Measurements from ENCODE around the gene VEGFB.
A peak's percentile ranks its signal among the peaks of the same experiment; 100 is the strongest.

The VEGFB gene

DNA sequence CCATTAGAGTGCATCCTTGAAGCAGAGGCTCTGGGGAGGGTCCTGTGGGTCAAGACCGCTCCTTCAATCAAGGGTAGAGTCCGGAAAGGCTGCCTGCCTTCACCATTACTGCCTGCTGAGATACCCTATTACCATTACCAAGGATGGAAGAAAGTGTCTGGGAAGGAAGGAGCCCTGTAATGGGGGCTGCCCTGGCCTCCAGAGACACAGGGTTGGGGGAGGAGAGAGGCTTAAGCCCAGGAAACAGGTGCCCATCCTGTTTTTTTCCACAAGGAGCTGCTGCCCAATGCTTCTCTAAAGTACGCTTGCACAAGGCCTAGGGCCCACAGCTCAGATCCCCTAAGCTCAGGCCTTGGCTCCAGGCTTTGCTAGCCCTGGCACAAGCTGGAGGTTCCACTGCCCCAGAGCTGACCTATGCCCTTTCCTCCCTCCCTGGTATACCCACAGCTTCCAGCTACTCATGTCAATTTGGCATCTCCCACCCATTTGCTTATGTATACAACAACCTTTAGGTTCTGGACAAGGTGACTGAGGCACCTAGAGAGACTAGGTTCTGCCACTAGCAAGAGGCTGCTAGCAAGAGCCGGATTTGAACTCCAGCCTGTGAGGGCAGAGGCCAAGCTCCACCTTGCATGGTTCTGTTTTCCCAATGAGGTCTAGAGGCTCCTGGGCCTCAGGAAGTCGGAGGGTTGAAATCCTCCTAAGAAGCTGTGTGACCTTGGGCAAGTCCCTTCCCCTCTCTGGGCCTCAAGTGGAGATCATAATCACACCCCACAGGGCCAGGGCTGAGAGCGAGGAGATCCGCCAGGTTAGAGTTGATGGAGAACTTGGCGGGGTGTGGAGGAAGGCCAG lies 15.4 kb downstream of the VEGFB start:
- H3K4me3 ChIP-seq (ENCODE audit: control insufficient read depth, low read depth, low read length): no peak overlapping the region
- DNase-seq (ENCODE audit: low read depth): no peak
- TF ChIP-seq, protein P1, sequence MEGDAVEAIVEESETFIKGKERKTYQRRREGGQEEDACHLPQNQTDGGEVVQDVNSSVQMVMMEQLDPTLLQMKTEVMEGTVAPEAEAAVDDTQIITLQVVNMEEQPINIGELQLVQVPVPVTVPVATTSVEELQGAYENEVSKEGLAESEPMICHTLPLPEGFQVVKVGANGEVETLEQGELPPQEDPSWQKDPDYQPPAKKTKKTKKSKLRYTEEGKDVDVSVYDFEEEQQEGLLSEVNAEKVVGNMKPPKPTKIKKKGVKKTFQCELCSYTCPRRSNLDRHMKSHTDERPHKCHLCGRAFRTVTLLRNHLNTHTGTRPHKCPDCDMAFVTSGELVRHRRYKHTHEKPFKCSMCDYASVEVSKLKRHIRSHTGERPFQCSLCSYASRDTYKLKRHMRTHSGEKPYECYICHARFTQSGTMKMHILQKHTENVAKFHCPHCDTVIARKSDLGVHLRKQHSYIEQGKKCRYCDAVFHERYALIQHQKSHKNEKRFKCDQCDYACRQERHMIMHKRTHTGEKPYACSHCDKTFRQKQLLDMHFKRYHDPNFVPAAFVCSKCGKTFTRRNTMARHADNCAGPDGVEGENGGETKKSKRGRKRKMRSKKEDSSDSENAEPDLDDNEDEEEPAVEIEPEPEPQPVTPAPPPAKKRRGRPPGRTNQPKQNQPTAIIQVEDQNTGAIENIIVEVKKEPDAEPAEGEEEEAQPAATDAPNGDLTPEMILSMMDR (IDR thresholded peaks at IDR 0.05; ENCODE audit: control insufficient read depth, insufficient read depth, low read depth, low read length, missing control alignments): no peak

DNA sequence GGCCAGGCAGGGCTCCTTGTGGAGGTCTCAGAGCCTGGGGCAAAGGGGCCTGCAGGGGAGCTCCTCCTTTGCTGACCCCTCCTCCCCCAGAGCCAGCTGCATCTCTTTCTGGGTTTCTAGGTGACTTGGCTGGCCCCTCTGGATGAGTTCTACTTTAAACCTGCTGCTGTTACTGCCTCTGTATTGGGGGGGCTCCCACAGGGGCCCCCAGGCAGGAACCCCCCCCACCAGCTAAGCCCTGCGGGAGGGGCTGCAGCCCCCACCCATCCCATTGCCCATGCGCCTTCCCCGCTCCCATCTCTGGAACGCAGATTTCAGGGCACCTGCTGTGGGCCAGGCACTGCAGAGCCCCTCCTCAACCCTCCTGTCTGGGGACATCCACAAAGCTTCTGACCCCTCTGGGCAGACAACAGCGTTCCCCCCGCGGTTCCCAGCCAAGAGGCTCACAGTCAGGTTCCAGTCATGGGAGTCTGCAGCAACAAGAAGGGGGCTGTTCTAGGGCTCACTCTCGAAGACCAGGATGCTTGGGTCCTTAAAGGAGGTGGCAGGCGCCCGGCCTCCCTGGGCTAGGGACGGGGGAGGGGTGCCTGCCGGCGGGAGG lies 16.1 kb downstream of the VEGFB start:
- DNase-seq (ENCODE audit: low read depth): no peak
- TF ChIP-seq, protein P1 (IDR thresholded peaks at IDR 0.05; ENCODE audit: control insufficient read depth, insufficient read depth, low read depth, low read length, missing control alignments): no peak
- peak overlapping the region; percentile 66 for H3K4me3 ChIP-seq (ENCODE audit: control insufficient read depth, low read depth, low read length)

DNA sequence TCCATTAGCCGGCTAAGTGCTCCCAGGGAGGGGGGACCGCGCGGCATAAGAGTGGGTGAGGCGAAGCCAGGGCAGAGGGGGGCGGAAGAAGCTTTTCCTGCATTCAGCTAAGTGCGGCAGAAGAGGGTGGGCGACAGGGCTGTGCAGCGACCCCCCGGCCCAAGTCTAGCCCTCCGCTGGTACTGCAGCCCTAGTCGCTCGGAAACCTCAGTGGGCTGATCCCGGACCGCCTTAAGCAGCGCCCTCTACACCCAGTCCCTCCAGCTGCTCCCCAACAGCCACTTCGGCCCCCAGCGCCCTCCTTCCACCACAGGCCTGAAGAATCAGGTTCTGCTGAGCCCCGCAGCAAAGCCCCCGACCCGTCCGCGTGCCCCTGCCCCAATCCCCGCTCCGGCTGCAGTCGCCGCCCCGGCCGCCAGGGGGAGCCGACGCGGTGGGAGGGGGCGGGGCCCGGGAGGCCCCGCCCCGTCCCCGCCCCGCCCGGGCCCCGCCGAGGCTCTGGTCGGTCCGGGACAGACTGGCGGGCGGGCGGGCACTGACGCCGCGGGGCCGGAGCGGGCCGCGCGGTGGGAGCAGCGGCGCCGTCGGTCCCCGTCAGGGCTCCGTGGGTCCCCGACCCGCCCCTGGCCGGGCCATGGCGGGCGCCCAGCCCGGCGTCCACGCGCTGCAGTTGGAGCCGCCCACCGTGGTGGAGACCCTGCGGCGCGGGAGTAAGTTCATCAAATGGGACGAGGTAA lies 16.8 kb downstream of the VEGFB start, which contains the start of gene PLCB3:
Gene PLCB3, plus strand, starts transcription at position 515 of the 737 bp plus-strand sequence. Its CDS starts 120 bp downstream, at position 635.
- no peak for DNase-seq (ENCODE audit: low read depth)
- TF ChIP-seq, protein P1 (IDR thresholded peaks at IDR 0.05; ENCODE audit: control insufficient read depth, insufficient read depth, low read depth, low read length, missing control alignments): peak; percentile 50
- H3K4me3 ChIP-seq (ENCODE audit: control insufficient read depth, low read depth, low read length): peak within 1 kb of the TSS; percentile 92

DNA sequence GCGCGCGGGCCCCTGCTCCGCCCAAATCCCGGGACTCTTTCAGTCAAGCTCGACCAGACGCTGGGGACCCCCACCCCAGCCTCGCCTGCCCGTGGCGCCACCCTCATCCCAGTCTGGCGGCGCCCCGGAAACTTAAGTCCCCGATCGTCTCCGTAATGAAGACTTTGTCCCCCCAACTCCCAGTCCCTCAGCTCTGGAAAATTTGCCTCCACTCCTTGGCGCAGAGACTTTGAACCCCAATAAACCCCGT lies 17.3 kb downstream of the VEGFB start:
- peak overlapping the region; percentile 92 for H3K4me3 ChIP-seq (ENCODE audit: control insufficient read depth, low read depth, low read length)
- no peak for DNase-seq (ENCODE audit: low read depth)
- TF ChIP-seq, protein P1 (IDR thresholded peaks at IDR 0.05; ENCODE audit: control insufficient read depth, insufficient read depth, low read depth, low read length, missing control alignments): no peak

DNA sequence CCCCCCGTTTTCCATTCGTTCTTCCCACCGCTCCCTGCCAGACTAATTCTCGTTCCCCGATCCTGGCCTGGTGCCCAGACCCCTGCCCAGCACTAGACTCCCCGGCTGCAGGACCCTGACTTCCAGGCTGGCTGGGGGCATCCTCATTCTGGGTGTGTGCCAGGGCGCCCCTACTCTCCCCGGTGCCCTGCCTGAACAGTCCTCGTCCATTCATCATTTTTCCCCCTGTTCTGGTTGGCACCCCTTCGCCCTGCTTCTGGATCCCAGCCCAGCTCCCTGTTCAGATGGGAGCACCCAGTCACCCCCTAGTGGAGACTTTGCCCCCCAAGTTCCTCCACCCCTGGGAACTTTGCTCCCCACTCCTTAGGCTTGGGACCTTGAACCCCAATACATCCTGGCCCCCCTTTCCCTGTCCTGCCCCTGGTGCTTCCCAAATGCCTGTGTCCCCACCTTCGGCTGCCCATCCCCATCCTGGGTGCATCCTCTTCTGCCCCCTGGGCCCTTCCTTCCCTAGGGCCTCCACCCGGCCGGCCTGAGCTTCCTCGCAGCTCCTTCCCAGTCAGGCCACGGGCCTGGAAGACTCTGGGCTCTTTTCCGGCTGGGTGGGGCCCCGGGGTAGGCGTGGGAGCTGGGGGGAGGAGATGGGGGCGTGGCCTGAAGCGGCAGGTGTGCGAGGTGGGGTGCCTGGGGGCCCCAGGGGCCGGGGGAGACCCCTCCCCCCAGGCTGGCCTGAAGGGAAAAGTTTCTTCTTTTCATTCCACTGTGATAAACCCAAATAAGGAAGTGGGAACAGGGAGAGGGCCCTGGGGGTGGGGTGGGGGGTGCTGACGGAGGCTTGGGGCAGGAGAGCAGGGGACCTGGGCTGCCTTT lies 17.9 kb downstream of the VEGFB start:
- peak overlapping the region; percentile 92 for H3K4me3 ChIP-seq (ENCODE audit: control insufficient read depth, low read depth, low read length)
- no peak for DNase-seq (ENCODE audit: low read depth)
- TF ChIP-seq, protein P1 (IDR thresholded peaks at IDR 0.05; ENCODE audit: control insufficient read depth, insufficient read depth, low read depth, low read length, missing control alignments): peak; percentile 58

DNA sequence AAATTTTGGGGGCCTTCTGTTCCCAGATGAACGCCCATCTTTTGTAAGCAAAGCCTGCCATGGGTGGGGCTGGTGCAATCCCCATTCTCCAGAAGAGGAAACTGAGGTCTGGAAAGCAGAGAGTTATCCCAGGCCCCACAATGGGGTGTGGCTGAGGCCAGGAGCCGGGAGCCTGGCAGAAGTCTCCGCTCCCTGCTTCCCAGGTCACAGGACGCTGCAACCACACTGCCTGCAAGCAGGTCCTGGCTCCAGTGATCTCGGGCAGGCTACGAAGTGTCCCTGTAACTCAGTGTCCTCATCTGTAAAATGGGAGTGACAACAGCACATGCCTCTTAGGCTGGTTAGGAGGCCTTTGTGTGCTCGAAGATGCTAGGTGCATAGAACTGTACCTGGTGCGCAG lies 18.7 kb downstream of the VEGFB start:
- DNase-seq (ENCODE audit: low read depth): no peak
- peak overlapping the region; percentile 92; the same call in 1 of the 2 replicates for H3K4me3 ChIP-seq (ENCODE audit: control insufficient read depth, low read depth, low read length)
- TF ChIP-seq, protein P1 (IDR thresholded peaks at IDR 0.05; ENCODE audit: control insufficient read depth, insufficient read depth, low read depth, low read length, missing control alignments): no peak

Measured in AG09309 (cell line).